Stomach smooth muscle (tissue), 2 donors: Measurements from ENCODE around the gene USP47.

Source experiments
- H3K27ac ChIP-seq: one replicate; pipeline ENCODE4 v1.7.0; 2013; ENCODE audit warnings: mild to moderate bottlenecking, low read length, inconsistent platforms
- H3K27me3 ChIP-seq, 2 donors: one replicate each; pipeline ENCODE4 v1.7.0; 2013; ENCODE audit warnings: low read length in 2 of 2; ENCODE audit not compliant: insufficient read depth in 2 of 2, control insufficient read depth in 1 of 2
- H3K36me3 ChIP-seq, 2 donors: one replicate each; pipeline ENCODE4 v1.7.0; 2013; ENCODE audit warnings: low read length in 2 of 2; ENCODE audit not compliant: control insufficient read depth in 2 of 2, insufficient read depth in 2 of 2
- H3K4me1 ChIP-seq: one replicate; pipeline ENCODE4 v1.7.0; 2013; ENCODE audit warnings: low read length; ENCODE audit not compliant: control insufficient read depth, insufficient read depth
- H3K4me3 ChIP-seq, 2 donors: one replicate each; pipeline ENCODE4 v1.7.0; 2013; ENCODE audit warnings: low read length in 2 of 2
- H3K9ac ChIP-seq, 2 donors: one replicate each; pipeline ENCODE4 v1.7.0; 2013; ENCODE audit warnings: low read length in 2 of 2, mild to moderate bottlenecking in 1 of 2
- H3K9me3 ChIP-seq, 2 donors: one replicate each; pipeline ENCODE4 v1.7.0; 2013; ENCODE audit warnings: low read length in 2 of 2; ENCODE audit not compliant: control insufficient read depth in 2 of 2
- donor health status: healthy.
- donor health status: Pancreatic carcinoma.

The USP47 gene

GRCh38 chr11:12003336-12003735 lies 161.6 kb downstream of the USP47 start:
- H3K9ac ChIP-seq: no peak overlapping the region
- peaks cover 27% of the 10 kb centered on the region for H3K4me1 ChIP-seq
- H3K4me3 ChIP-seq: no peak overlapping the region
- H3K27me3 ChIP-seq: no peaks in the 10 kb centered on the region
- H3K36me3 ChIP-seq: peaks cover 14 to 20% of the 10 kb centered on the region in 2 donors
- no peak overlapping the region for H3K27ac ChIP-seq
- no peaks in the 10 kb centered on the region for H3K9me3 ChIP-seq

- no peak overlapping the region for H3K27ac ChIP-seq
- H3K4me1 ChIP-seq: peaks cover 27% of the 10 kb centered on the region
- H3K27me3 ChIP-seq: no peaks in the 10 kb centered on the region
- H3K9ac ChIP-seq: no peak overlapping the region
- H3K4me3 ChIP-seq: no peak overlapping the region
- H3K36me3 ChIP-seq: peaks cover 11 to 18% of the 10 kb centered on the region in 2 donors
- no peaks in the 10 kb centered on the region for H3K9me3 ChIP-seq
Measured at GRCh38 chr11:12003815-12004214, 162.0 kb downstream of the USP47 start.

- H3K27ac ChIP-seq: no peak overlapping the region
- H3K4me1 ChIP-seq: peaks cover 31% of the 10 kb centered on the region
- no peaks in the 10 kb centered on the region for H3K9me3 ChIP-seq
- no peak overlapping the region for H3K9ac ChIP-seq
- peak overlapping the region in 1 of 2 donors; percentile 30 for H3K4me3 ChIP-seq
- H3K27me3 ChIP-seq: no peaks in the 10 kb centered on the region
- H3K36me3 ChIP-seq: peaks cover 11 to 18% of the 10 kb centered on the region in 2 donors
Measured at GRCh38 chr11:12005061-12005460, 163.3 kb downstream of the USP47 start.

GRCh38 chr11:12005476-12005875 lies 163.7 kb downstream of the USP47 start:
- Histone ChIP-seq H3K4me1 (peaks cover 31% of the 10 kb centered on the region), H3K4me3 (peak overlapping the region in 1 of 2 donors; percentile 30), H3K9me3 (no peaks in the 10 kb centered on the region), H3K27ac (no peak overlapping the region), H3K27me3 (no peaks in the 10 kb centered on the region), H3K9ac (no peak overlapping the region), H3K36me3 (peaks cover 11 to 18% of the 10 kb centered on the region in 2 donors)

GRCh38 chr11:12006552-12007229 lies 164.9 kb downstream of the USP47 start:
- Histone ChIP-seq H3K9me3 (no peaks in the 10 kb centered on the region), H3K27ac (no peak overlapping the region), H3K36me3 (peaks cover 6 to 10% of the 10 kb centered on the region in 2 donors), H3K4me3 (peak overlapping the region; percentile 56 to 87), H3K27me3 (no peaks in the 10 kb centered on the region), H3K9ac (no peak overlapping the region), H3K4me1 (peaks cover 31% of the 10 kb centered on the region)

GRCh38 chr11:12007230-12007593 lies 165.4 kb downstream of the USP47 start:
- Histone ChIP-seq H3K4me1 (peaks cover 31% of the 10 kb centered on the region), H3K27ac (peak overlapping the region; percentile 53), H3K4me3 (peak overlapping the region; percentile 56 to 87), H3K36me3 (peaks cover 5 to 6% of the 10 kb centered on the region in 2 donors), H3K9me3 (no peaks in the 10 kb centered on the region), H3K9ac (peak overlapping the region in 1 of 2 donors; percentile 65), H3K27me3 (no peaks in the 10 kb centered on the region)

- Histone ChIP-seq H3K9me3 (no peaks in the 10 kb centered on the region), H3K36me3 (peaks cover 0 to 3% of the 10 kb centered on the region in 2 donors), H3K27ac (peak within 1 kb of the TSS; percentile 53), H3K27me3 (no peaks in the 10 kb centered on the region), H3K4me1 (peaks cover 31% of the 10 kb centered on the region), H3K9ac (peak within 1 kb of the TSS; percentile 66 to 77), H3K4me3 (peak within 1 kb of the TSS; percentile 72 to 87)
Measured at GRCh38 chr11:12007769-12008737, 166.3 kb downstream of the USP47 start, which contains the start of gene DKK3. DKK3 (minus strand) TSS chr11:12008626; CDS start chr11:12008582, 44 bp downstream.
